ENCODE data around the gene ITGB2.
A peak's percentile ranks its signal among the peaks of the same experiment; 100 is the strongest.
"Not testable (repeated sequence)": the region's sequence is repeated elsewhere in the genome, so short reads cannot be mapped to it uniquely, and the experiment has no call there.

Gene ITGB2

DNA sequence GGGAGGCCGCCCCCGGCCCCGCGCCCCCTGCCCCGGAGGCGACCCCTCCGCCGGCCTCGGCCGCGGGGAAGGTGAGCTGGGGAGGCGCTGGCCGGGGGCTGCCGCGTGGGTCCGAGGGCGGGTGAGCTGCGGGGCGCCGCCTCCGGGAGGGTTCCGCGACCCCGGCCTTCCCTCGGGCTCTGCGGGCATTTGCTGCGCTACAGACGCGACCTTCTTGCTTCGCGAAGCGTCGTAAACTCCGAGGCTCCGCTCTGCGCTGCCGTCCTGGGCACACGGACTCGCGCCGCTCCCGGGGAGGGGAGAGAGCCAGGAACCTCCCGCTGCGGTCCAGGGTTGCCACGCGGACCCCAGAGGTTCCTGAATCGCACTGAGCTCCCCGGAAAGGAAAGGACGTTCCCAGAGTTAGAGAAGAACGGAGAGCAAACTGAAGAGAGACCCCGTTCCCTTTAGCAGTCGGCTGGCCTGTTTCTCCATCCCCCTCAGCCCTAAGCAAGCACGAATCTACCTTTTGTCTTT is 19.5 kb upstream of the ITGB2 start:
- DNase-seq (ENCODE audit: low read depth), result no peak

DNA sequence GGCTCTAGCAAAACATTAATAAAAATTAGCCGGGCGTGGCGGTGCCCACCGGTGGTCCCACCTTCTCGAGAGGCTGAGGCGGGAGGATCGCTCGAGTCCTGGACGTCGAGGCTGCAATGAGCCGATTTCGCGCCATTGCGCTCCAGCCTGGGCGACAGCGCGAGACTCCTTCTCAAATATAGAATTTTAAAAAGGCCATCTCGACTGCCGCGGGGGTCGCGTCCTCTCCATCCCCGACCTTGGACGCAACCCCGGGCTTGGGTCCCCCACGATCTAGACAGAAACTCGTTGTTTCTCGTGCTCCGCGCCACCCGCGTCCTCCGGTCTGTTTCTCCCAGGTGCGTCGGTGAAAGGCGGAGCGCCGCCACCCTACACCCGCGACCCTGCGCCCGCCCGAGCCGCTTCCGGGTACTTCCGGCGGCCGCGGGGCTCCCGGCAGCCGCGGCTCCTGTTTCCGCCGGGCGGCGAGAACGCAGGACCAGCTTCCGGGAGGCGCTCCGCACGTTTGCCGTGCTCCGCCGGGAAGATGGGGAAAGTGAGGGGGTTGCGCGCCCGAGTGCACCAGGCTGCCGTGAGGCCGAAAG is 18.9 kb upstream of the ITGB2 start, which contains the start of gene SLX9:
SLX9 (plus strand) TSS at position 498 of the 584 bp plus-strand sequence; CDS start at position 527, 29 bp downstream.
- peak; percentile 72 for DNase-seq (ENCODE audit: low read depth)

- DNase-seq (ENCODE audit: low read depth), result no peak
Measured at GRCh38 chr21:44938772-44939531, 18.3 kb upstream of the ITGB2 start.

GRCh38 chr21:44935533-44935927 is 14.8 kb upstream of the ITGB2 start:
- DNase-seq (ENCODE audit: low read depth), result no peak

DNA sequence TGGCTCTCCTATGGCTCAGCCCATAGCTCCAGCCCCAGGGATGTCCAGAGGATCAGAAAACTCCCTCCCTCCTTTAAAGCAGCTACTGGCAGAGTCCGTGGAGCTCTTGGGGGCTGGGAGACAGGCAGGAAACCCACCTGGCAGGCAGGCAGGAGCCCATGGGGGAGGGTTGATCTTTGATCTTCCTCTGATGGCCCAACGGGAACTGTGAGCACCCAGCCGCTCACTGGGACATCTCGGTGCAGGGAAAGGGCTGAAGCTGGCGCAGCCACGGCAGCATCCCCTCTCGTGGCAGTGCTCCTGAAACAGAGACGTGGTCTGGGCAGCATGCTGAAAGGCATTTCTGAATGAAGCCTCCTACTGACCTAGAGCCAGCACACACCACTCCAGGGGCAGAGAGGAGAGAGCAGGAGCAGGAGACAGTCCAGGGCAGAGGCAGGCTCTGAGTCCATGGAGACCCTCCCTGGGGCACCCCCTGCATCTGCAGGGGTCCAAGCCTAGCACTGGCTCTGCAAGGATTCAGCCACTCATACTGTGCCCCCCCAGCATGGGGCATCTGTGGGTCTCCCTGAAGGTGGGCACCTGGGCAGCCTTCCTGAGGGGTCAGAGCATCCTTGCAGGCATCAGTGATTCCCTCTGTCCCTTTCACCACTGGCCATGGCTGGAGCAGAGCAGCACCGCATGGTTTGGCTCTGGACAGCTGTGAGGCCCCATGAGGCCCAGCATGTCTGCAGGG is 14.3 kb upstream of the ITGB2 start:
- no peak for DNase-seq (ENCODE audit: low read depth)

DNA sequence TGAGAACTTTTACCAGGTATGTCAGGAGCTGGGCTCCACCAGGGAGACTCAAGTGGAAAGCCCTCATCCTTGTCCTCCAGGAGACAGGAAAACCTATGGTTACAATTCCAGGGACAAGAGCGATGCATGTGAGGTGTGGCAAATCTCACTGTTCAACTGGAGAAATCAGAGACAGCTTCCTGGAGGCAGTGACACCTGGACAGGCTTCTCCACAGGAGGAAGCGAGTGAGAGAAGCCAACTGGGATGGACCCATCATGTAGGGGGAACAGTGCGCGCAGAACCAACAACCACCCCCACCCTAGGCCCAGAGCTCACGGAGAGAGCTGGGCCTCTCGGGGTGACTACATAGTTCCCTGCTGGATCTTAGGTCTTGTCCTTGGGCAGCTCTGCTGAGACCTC is 13.6 kb upstream of the ITGB2 start:
- DNase-seq (ENCODE audit: low read depth), result no peak

DNA sequence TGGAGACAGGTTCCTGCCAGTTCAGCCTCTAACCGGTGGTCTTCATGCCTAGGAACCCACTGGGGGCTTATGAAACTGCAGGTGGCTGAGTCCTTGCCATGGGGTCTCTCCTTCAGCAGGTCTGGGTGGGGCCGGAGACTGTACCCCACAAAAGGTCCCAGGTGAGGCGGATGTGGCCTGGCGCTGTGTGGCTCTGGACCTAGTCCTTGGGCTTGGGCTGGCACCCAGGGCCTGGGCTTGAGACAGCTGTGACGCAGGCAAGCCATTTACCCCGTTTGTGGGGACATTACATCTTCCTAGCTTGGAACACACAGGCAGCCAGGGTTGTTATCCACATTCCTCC is 13.2 kb upstream of the ITGB2 start:
- no peak for DNase-seq (ENCODE audit: low read depth)

- no peak for DNase-seq (ENCODE audit: low read depth)
Measured at GRCh38 chr21:44933199-44933917, 12.7 kb upstream of the ITGB2 start.

DNA sequence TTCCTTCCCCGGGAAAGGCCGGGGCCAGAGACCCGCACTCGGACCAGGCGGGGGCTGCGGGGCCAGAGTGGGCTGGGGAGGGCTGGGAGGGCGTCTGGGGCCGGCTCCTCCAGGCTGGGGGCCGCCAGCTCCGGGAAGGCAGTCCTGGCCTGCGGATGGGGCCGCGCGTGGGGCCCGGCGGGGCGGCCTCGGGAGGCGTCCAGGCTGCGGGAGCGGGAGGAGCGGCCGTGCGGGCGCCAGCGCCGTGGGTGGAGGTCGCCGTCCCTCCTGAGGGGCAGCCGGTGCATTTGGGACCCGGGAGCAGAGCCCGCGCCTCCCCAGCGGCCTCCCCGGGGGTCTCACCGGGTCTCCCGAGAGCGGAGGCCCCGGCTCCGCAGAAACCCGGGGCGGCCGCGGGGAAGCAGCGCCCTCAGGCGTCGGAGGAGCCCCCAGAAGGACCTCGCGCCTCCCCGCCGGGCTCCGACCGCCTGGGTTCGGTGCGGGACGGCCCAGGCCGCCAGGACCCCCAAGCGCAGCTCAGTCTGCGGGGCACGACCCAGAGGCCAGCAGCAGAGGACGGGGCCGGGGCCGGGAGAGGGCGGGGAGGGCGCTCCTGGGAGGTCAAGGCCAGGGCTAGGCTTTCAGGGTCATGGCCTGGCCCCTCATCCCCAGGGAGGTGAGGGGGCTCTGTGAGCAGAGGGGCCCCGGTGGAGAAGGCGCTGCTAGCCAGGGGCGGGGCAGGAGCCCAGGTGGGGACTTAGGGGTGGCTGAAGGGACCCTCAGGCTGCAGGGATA is 11.9 kb upstream of the ITGB2 start:
- peak; percentile 64 for DNase-seq (ENCODE audit: low read depth)

- no peak for DNase-seq (ENCODE audit: low read depth)
Measured at GRCh38 chr21:44931501-44932407, 11.1 kb upstream of the ITGB2 start.

GRCh38 chr21:44931137-44931500 is 10.4 kb upstream of the ITGB2 start:
- no peak for DNase-seq (ENCODE audit: low read depth)

DNA sequence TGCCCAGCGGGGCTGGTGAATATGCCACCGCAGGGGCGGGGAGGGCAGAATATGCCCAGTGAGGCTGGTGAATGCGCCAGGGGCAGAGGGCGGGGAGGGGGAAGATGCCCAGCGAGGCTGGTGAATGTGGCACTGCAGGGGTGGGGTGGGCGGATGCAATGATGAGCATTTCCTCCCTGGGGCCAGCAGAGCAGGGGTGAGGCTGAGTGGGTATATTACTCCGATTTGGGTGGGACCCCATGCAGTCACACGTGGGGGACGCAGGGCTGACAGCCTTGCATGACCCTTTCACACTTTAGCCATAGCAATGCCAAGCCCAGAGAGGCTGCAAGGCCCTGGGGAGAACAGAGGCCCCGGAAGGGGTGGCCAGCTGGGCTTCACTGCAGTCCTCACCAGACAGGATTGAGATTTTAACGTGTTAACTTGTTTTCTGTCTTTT is 9.9 kb upstream of the ITGB2 start:
- peak; percentile 60 for DNase-seq (ENCODE audit: low read depth)

DNA sequence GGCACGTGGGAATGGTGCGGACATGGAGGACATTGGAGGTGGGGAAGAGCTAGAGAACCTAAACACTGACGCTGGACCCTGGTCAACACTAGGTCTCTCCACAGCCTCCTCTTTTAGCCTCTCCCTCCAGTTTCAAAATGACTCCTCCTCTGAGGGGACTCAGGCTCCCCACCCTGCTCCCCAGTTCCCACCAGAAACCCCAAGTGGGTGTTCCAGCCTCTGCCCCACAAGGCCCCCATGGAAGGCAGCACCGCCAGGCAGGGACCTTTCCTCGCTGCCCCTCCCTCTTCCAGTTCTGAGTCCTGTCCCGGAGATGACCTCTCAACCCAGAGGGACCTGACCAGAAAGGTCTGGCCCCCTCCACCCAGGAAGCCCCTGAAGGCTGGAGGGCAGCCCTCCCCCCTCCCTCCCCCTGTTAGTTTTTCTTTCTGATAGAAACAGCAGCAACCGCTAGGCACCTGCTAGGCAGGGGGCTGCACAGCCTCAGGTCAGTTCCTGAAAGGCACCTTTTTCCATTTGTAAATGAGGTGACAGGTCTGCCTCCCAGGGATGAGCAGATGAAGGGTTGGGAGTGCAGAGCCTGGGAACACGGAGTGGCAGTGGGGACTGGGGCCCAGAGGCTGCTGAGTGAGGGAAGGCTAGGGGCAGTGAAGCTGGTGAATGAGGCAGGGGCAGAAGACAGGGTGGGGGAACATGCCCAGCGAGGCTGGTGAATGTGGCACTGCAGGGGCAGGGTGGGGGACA is 9.3 kb upstream of the ITGB2 start:
- no peak for DNase-seq (ENCODE audit: low read depth)

DNA sequence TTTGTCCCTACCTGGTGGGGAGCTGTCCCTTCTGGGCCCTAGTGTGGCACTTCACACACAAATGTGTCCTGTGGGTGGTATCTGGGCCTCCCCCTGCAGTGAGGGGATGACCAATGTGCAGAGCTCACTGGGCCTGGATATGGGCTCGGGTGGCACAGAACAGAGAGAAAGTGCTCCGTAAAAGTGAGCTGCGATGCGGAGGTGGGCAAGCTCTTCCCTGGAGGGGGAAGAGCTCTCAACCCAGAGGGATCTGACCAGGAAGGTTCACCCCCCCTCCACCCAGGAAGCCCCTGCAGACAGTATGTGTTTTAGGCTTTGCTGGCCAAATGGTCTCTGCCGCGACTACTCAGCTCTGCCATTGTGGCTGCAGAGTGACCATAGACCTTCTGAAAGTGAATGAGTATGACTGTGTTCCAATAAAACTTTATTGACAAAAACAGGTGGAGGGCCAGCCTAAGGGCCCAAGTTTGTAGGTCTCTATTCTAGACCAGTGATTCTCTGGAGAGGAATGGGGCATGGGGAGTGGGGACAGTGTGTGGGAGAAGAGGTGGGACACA is 8.6 kb upstream of the ITGB2 start:
- no peak for DNase-seq (ENCODE audit: low read depth)

GRCh38 chr21:44928500-44929241 is 8.0 kb upstream of the ITGB2 start:
- DNase-seq (ENCODE audit: low read depth), result not testable (repeated sequence)

DNA sequence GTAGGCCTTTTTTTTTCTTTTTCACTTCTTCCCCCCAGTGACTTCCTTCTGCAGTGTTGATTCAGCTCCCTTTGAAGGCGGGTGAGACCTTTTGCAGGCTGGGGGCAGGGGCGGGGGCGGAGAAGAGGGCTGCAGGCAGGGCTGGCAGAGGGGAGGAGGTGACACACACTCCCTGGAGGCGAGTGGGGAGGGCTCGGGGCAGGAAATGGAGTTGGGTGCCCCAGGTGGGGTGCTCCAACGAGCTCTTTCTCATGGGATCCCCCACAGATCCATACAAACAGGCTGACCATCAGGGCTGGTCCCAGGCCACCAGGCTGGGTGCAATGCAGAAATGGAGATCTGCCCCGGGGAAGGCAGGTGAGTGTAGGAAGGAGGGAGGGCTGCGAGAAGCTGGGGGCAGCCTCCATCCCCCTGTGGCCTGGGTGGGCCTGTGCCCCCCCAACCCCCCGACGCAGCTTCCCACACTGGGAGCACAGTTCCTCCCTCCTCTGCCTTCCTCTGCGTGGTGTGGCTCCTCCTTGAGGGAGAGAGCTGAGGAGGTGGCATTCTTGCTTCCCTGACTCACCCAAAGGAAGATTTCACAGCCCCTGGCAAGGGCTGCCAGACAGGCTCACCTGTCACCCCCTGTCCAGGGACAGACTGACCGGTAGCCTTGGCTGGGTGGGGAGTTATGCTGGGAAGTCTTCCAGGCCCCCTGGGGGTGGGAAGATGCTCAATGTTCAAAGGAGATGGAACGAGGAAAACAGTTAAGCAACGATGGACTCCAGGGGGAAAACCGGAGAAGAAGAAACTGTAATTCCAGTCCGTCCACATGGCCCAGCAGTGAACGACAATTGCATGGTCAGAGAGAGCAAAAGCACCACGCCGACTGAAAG is 7.1 kb upstream of the ITGB2 start:
- DNase-seq (ENCODE audit: low read depth), result peak; percentile 95

DNA sequence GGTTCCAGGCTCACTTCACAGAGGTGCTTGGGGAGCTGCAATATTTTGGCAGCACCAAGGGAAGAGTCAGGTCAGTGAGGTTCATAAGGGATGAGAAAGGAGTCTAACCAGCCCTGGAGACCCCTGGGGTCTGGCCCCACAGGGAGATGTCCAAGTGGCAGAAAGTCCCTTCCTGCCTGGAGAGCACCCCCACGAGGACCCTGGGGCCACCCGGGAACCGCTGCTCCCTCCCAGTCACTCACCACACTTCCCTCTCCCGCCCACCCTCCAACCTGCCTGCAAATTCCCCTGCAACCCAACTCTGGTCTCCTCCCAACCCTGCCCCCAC is 6.5 kb upstream of the ITGB2 start:
- no peak for DNase-seq (ENCODE audit: low read depth)
